Heart left ventricle (tissue), 16 donors: ENCODE results near the gene ADAMTS1. TPM values are rescaled to one million over a fixed set of nuclear protein-coding genes. Genes with fewer than 3 reads are reported as not detected.

Source experiments
- ATAC-seq, 4 donors: fragments of 200-7000 bp; cut with Tn5 transposase; one replicate each; pipeline ENCODE4 v1.9.1; 2020 to 2022; ENCODE audit warnings: moderate library complexity in 4 of 4, mild to moderate bottlenecking in 3 of 4, moderate number of reproducible peaks in 1 of 4
- DNase-seq, 5 donors: peaks; one replicate each; pipeline ENCODE4 v3.0.0-alpha.2; 2020
- H3K27ac ChIP-seq, 12 donors: fragments of 200-600 bp; sonication (generic) in 4 of 12; one replicate each; pipeline versions ENCODE4 v1.5.0 to v1.8.0; 2016 to 2022; ENCODE audit warnings: mild to moderate bottlenecking in 2 of 12
- H3K27me3 ChIP-seq, 9 donors: fragments of 200-600 bp; sonication (generic) in 2 of 9; one replicate each; pipeline versions ENCODE4 v1.5.1 to v1.8.0; 2016 to 2022; ENCODE audit warnings: mild to moderate bottlenecking in 3 of 9
- H3K36me3 ChIP-seq, 9 donors: fragments of 200-600 bp; sonication (generic) in 2 of 9; one replicate each; pipeline versions ENCODE4 v1.5.0 to v1.8.0; 2018 to 2022; ENCODE audit warnings: mild to moderate bottlenecking in 2 of 9
- H3K4me1 ChIP-seq, 12 donors: fragments of 200-600 bp; sonication (generic) in 4 of 12; one replicate each; pipeline versions ENCODE4 v1.5.0 to v1.8.0; 2016 to 2022; ENCODE audit warnings: mild to moderate bottlenecking in 3 of 12
- H3K4me3 ChIP-seq, 12 donors: fragments of 200-600 bp; sonication (generic) in 4 of 12; one replicate each; pipeline versions ENCODE4 v1.5.0 to v1.8.0; 2017 to 2022; ENCODE audit warnings: mild to moderate bottlenecking in 9 of 12, moderate library complexity in 4 of 12
- H3K9me3 ChIP-seq, 12 donors: fragments of 200-600 bp; sonication (generic) in 4 of 12; one replicate each; pipeline versions ENCODE4 v1.5.0 to v1.8.0; 2016 to 2022; ENCODE audit warnings: mild to moderate bottlenecking in 1 of 12
- CTCF ChIP-seq, 12 donors: fragments of 200-600 bp; sonication (generic) in 4 of 12; IDR thresholded peaks; one replicate each; pipeline versions ENCODE4 v1.5.0 to v1.8.0; 2018 to 2022; ENCODE audit warnings: antibody characterized with exemption in 12 of 12, mild to moderate bottlenecking in 5 of 12
- POLR2A ChIP-seq, 2 donors: fragments of 450-650 bp; IDR thresholded peaks; one replicate each; pipeline ENCODE4 v1.6.1; 2017; ENCODE audit warnings: antibody characterized with exemption in 2 of 2, mild to moderate bottlenecking in 2 of 2, moderate library complexity in 2 of 2
- WGBS, 4 donors: extraction: QIAGEN DNeasy Blood & Tissue Kit in 2 of 4; methylation state at CpG; one replicate each; pipeline versions ENCODE4 v1.1.5 to v1.1.7; 2013 to 2018; 5-methylcytosine and 5-hydroxymethylcytosine counted together
- intact Hi-C, 10 donors: fragments of 100-400 bp; cut with DNase I; formaldehyde crosslinking; loops; one replicate each; pipeline versions ENCODE4 v1.11.1 to v1.14.2; 2022
- polyA plus RNA-seq, 2 donors: library from polyadenylated mRNA; stranded (reverse); fragments of 200-250 nt; gene quantifications; one replicate each; pipeline ENCODE4 v1.2.3, GENCODE V29; 2013
- total RNA-seq, 9 donors: library from RNA; depleted of rRNA in 2 of 9; stranded (reverse); fragments of >200 nt in 2 of 9; fragmentation: NEBNext Ultra II Directional in 3 of 9; extraction: Animal tissue kit (Norgen Biotek cat#: 25700) in 3 of 9; gene quantifications; one replicate each; pipeline versions ENCODE4 v1.1.0 to v1.2.4, GENCODE V29; 2016 to 2023
- donor health status: ischemic (EF 13 %, LVEDD 7.1; RV severe dilation, severe dysfunction).
- donor health status: healthy with polysubstance abuse.
- donor health status: DM: no; HTN: yes; CAD: no.
- donor health status: DM: no; HTN: no; CAD: no.
- donor health status: ischemic (EF 25% LVEDD 6.9; RV normal size, moderate dysfunction).
- donor health status: ischemic (EF 25% LVEDD 5.7; RV mildly dilated, moderate dysfunction).
- donor health status: healthy.
- donor health status: DM: yes; HTN: yes; CAD: no.
- donor health status: ischemic (EF 35%, LVEDD 5.7; RV mildly dilated, moderate dysfunction).
- donor health status: nonischemic (EF 11% LVEDD 7.7; RV severe dilation, severe dysfunction).
- donor health status: DM: yes; HTN: yes; CAD: no.
- donor health status: PGD.
- donor health status: ischemic (EF 29% LVEDD 5.4; RV normal size, mild dysfunction).
- donor health status: nonischemic (EF 23%, LVEDD 6.1; RV moderate dilation, normal function).

The ADAMTS1 gene
- total and polyA plus RNA-seq, 11 donors = 14.8 to 87.8 (median 60.7) TPM

GRCh38 chr21:26814386-26814785 lies 30.8 kb downstream of the ADAMTS1 start:
- DNase-seq (no peak), ATAC-seq (no peak)
- 0 to 87% (median 19%) methylated on average over 1 of the region's 1 CpG for WGBS, 4 donors
- TF ChIP-seq POLR2A (IDR thresholded peaks at IDR 0.05) (no peak), CTCF (IDR thresholded peaks at IDR 0.05) (no peak)
- Histone ChIP-seq H3K27ac (peak overlapping the region in 6 of 12 donors; percentile 68 to 84 (median 78)), H3K4me3 (no peak overlapping the region), H3K9me3 (no peaks in the 10 kb centered on the region), H3K27me3 (no peaks in the 10 kb centered on the region), H3K4me1 (peaks cover 0 to 8% (median 5%) of the 10 kb centered on the region in 12 donors), H3K36me3 (no peaks in the 10 kb centered on the region)
- intact Hi-C loops = no loop called here

DNA sequence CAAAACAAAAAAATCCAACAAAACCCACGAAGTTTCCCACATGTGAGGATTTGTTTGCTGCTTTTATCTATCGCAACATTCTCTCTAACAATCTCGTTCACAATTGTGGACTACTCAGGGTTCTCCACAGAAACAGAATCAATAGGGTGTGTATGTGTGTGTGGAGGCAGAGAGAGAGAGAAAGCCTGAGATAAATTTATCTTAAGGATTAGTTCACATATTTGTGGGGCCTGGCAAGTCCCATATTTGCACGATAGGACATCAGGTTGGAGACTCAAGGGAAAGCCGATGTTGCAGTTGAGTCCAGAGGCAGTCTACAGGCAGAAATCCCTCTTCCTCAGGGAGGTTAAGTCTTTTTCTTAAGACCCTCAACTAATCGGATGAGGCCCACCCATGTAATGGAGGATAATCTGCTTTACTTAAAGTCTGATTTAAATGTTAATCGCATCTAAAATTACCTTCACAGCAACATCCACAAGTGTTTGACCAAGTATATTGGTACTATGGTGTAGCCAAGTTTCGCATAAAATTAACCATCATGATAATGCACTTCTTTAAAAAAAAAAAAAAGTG lies 31.7 kb downstream of the ADAMTS1 start:
- Histone ChIP-seq H3K9me3 (no peaks in the 10 kb centered on the region), H3K27me3 (no peaks in the 10 kb centered on the region), H3K27ac (no peak overlapping the region), H3K4me3 (no peak overlapping the region), H3K36me3 (no peaks in the 10 kb centered on the region), H3K4me1 (peaks cover 0 to 8% (median 5%) of the 10 kb centered on the region in 12 donors)
- 66 to 91% (median 71%) methylated on average over 8 of the region's 8 CpGs for WGBS, 4 donors
- ATAC-seq (no peak), DNase-seq (no peak)
- intact Hi-C loops = no loop called here
- no peak for TF ChIP-seq CTCF (IDR thresholded peaks at IDR 0.05)
- TF ChIP-seq POLR2A (IDR thresholded peaks at IDR 0.05) = no peak

GRCh38 chr21:26812173-26812572 lies 33.0 kb downstream of the ADAMTS1 start:
- DNase-seq (no peak), ATAC-seq (no peak)
- H3K36me3 ChIP-seq = no peaks in the 10 kb centered on the region
- no peaks in the 10 kb centered on the region for H3K9me3 ChIP-seq
- H3K4me1 ChIP-seq = peaks cover 0 to 8% (median 5%) of the 10 kb centered on the region in 12 donors
- no peak overlapping the region for H3K4me3 ChIP-seq
- H3K27me3 ChIP-seq = no peaks in the 10 kb centered on the region
- intact Hi-C loops = no loop called here
- no peak for TF ChIP-seq POLR2A (IDR thresholded peaks at IDR 0.05)
- no peak for TF ChIP-seq CTCF (IDR thresholded peaks at IDR 0.05)
- 87 to 93% (median 91%) methylated on average over 1 of the region's 1 CpG for WGBS, 4 donors
- no peak overlapping the region for H3K27ac ChIP-seq

- H3K4me3 ChIP-seq = no peak overlapping the region
- no peaks in the 10 kb centered on the region for H3K9me3 ChIP-seq
- WGBS, 4 donors = 82 to 93% (median 89%) methylated on average over 2 of the region's 2 CpGs
- ATAC-seq = no peak
- H3K27me3 ChIP-seq = no peaks in the 10 kb centered on the region
- no peak for DNase-seq
- no peak for TF ChIP-seq POLR2A (IDR thresholded peaks at IDR 0.05)
- no peak for TF ChIP-seq CTCF (IDR thresholded peaks at IDR 0.05)
- intact Hi-C loops = no loop called here
- no peak overlapping the region for H3K27ac ChIP-seq
- H3K36me3 ChIP-seq = no peaks in the 10 kb centered on the region
- H3K4me1 ChIP-seq = peaks cover 0 to 8% (median 5%) of the 10 kb centered on the region in 12 donors
Observed at GRCh38 chr21:26811482-26811881, 33.7 kb downstream of the ADAMTS1 start.
